Endodermal cell (in vitro differentiated cells): Measurements from ENCODE around the gene RYR3. TPM values are rescaled to one million over a fixed set of nuclear protein-coding genes. Genes with fewer than 3 reads are reported as not detected.

Source experiments
- DNase-seq: peaks from one replicate; pipeline ENCODE4 v3.0.0-alpha.2; 2017
- H3K27ac ChIP-seq: 2 replicates; pipeline ENCODE4 v1.5.1; 2013; ENCODE audit warnings: mild to moderate bottlenecking, low read depth, low read length, moderate library complexity
- H3K27me3 ChIP-seq: 2 replicates; pipeline ENCODE4 v1.6.1; 2013; ENCODE audit warnings: mild to moderate bottlenecking, low read length, moderate library complexity; ENCODE audit not compliant: insufficient read depth, control insufficient read depth, poor library complexity, severe bottlenecking
- H3K36me3 ChIP-seq: 2 replicates; pipeline ENCODE4 v1.7.0; 2013; ENCODE audit warnings: mild to moderate bottlenecking, low read length, moderate library complexity; ENCODE audit not compliant: control insufficient read depth, insufficient read depth
- H3K4me1 ChIP-seq: one replicate; pipeline ENCODE4 v1.7.0; 2013; ENCODE audit warnings: low read length; ENCODE audit not compliant: control insufficient read depth, insufficient read depth
- H3K4me3 ChIP-seq: 2 replicates; pipeline ENCODE4 v1.5.1; 2013; ENCODE audit warnings: mild to moderate bottlenecking, low read length, moderate library complexity
- H3K9ac ChIP-seq: 2 replicates; pipeline ENCODE4 v1.6.1; 2013; ENCODE audit warnings: mild to moderate bottlenecking, low read length, moderate library complexity; ENCODE audit not compliant: poor library complexity, severe bottlenecking; ENCODE audit errors: extremely low read depth
- H3K9me3 ChIP-seq: 2 replicates; pipeline ENCODE4 v1.6.1; 2013; ENCODE audit warnings: mild to moderate bottlenecking, low read length, moderate library complexity; ENCODE audit not compliant: control insufficient read depth
- H3K27ac Mint-ChIP-seq: 2 replicates; pipeline ENCODE4 v1.8.0; 2020; ENCODE audit warnings: mixed read lengths
- H3K27me3 Mint-ChIP-seq: 2 replicates; pipeline ENCODE4 v1.8.0; 2021; ENCODE audit warnings: mild to moderate bottlenecking, mixed read lengths; ENCODE audit not compliant: insufficient read depth
- H3K36me3 Mint-ChIP-seq: 2 replicates; pipeline ENCODE4 v1.8.0; 2020; ENCODE audit warnings: low read depth, mixed read lengths
- H3K4me1 Mint-ChIP-seq: 2 replicates; pipeline ENCODE4 v1.8.0; 2020; ENCODE audit warnings: mixed read lengths
- H3K4me3 Mint-ChIP-seq: 2 replicates; pipeline ENCODE4 v1.8.0; 2020; ENCODE audit warnings: mild to moderate bottlenecking, moderate library complexity, mixed read lengths
- H3K9me3 Mint-ChIP-seq: 2 replicates; pipeline ENCODE4 v1.8.0; 2020; ENCODE audit warnings: mild to moderate bottlenecking, mixed read lengths
- WGBS, 2 experiments: methylation state at CpG; one replicate each; pipeline versions ENCODE4 v1.1.5 to v1.1.7; 2013; ENCODE audit warnings: missing lambda C conversion rate in 2 of 2, mixed read lengths in 1 of 2; ENCODE audit not compliant: insufficient coverage in 1 of 2, insufficient read length in 1 of 2; 5-methylcytosine and 5-hydroxymethylcytosine counted together
- total RNA-seq, 2 donors: library from RNA; stranded (reverse); fragmentation: NEBNext Ultra II Directional in 1 of 2; extraction: Animal tissue kit (Norgen Biotek cat#: 25700) in 1 of 2; gene quantifications; 2 replicates in 1 of 2; 3 replicates in 1 of 2; pipeline ENCODE4 v1.2.1, GENCODE V29; 2021
- TF ChIP-seq, protein P1 (sequence below): fragments of 200-600 bp; sonication (generic); conservative IDR thresholded peaks from 2 replicates; pipeline ENCODE4 v1.5.0; 2021; ENCODE audit warnings: antibody characterized with exemption, mild to moderate bottlenecking

The RYR3 gene
- total RNA-seq, 2 donors from 2014 or later: 0.71 to 1.4 TPM

DNA sequence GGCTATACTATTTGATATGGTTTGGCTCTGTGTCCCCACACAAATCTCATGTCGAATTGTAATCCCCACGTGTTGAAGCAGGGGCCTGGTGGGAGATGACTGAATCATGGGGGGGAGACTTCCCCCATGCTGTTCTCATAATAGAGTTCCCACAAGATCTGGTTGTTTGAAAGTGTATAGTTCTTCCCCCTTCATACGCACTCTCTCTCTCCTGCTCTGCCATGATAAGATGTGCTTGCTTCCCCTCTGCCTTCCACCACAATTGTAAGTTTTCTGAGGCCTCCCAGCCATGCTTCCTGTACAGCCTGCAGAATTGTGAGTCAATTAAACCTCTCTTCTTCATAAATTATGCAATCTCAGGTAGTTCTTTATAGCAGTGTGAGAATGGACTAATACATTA, 367.4 kb downstream of the RYR3 start:
- peaks cover 4% of the 10 kb centered on the region for H3K4me1 ChIP-seq
- no peaks in the 10 kb centered on the region for H3K36me3 ChIP-seq
- Mint-ChIP-seq H3K9me3 (no peaks in the 10 kb centered on the region), H3K27ac (no peak overlapping the region), H3K36me3 (no peaks in the 10 kb centered on the region), H3K27me3 (no peaks in the 10 kb centered on the region), H3K4me1 (peaks cover 23% of the 10 kb centered on the region), H3K4me3 (no peak overlapping the region)
- no peak overlapping the region for H3K4me3 ChIP-seq
- no peak overlapping the region for H3K27ac ChIP-seq
- no peak overlapping the region for H3K9ac ChIP-seq
- no peaks in the 10 kb centered on the region for H3K9me3 ChIP-seq
- DNase-seq: no peak
- no peaks in the 10 kb centered on the region for H3K27me3 ChIP-seq
- WGBS, 2 experiments: 82 to 100% methylated on average over 1 to 3 of the region's 3 CpGs
- TF ChIP-seq, protein P1, sequence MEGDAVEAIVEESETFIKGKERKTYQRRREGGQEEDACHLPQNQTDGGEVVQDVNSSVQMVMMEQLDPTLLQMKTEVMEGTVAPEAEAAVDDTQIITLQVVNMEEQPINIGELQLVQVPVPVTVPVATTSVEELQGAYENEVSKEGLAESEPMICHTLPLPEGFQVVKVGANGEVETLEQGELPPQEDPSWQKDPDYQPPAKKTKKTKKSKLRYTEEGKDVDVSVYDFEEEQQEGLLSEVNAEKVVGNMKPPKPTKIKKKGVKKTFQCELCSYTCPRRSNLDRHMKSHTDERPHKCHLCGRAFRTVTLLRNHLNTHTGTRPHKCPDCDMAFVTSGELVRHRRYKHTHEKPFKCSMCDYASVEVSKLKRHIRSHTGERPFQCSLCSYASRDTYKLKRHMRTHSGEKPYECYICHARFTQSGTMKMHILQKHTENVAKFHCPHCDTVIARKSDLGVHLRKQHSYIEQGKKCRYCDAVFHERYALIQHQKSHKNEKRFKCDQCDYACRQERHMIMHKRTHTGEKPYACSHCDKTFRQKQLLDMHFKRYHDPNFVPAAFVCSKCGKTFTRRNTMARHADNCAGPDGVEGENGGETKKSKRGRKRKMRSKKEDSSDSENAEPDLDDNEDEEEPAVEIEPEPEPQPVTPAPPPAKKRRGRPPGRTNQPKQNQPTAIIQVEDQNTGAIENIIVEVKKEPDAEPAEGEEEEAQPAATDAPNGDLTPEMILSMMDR: no peak

DNA sequence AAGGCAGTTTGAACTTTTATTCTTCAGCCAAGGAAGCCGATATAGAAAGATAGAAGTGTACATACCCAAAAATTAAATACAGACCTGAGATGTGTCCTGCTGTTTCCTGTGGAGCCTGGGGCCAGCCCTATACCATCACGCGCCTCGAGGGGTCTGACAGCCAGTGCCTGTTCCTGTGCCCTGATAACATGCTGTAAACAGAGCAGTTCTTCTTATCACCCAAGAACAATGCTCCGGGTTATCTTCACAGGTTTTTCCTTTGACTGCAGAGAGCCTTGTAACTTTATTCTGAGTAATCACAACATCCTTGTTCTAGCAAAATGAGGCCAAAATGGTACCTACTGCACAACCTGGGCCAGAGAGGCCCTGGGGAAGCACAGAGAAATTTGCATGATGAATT, 367.8 kb downstream of the RYR3 start:
- DNase-seq: no peak
- H3K36me3 Mint-ChIP-seq: no peaks in the 10 kb centered on the region
- H3K9me3 Mint-ChIP-seq: no peaks in the 10 kb centered on the region
- peaks cover 4% of the 10 kb centered on the region for H3K4me1 ChIP-seq
- no peaks in the 10 kb centered on the region for H3K9me3 ChIP-seq
- no peak overlapping the region for H3K4me3 Mint-ChIP-seq
- H3K4me1 Mint-ChIP-seq: peaks cover 23% of the 10 kb centered on the region
- no peak overlapping the region for H3K27ac ChIP-seq
- H3K4me3 ChIP-seq: no peak overlapping the region
- no peaks in the 10 kb centered on the region for H3K27me3 ChIP-seq
- TF ChIP-seq, protein P1: peak; percentile 29
- no peaks in the 10 kb centered on the region for H3K27me3 Mint-ChIP-seq
- whole genome bisulfite sequencing, 2 experiments: 55 to 80% methylated on average over 3 to 5 of the region's 5 CpGs
- no peak overlapping the region for H3K9ac ChIP-seq
- H3K27ac Mint-ChIP-seq: no peak overlapping the region
- no peaks in the 10 kb centered on the region for H3K36me3 ChIP-seq

DNA sequence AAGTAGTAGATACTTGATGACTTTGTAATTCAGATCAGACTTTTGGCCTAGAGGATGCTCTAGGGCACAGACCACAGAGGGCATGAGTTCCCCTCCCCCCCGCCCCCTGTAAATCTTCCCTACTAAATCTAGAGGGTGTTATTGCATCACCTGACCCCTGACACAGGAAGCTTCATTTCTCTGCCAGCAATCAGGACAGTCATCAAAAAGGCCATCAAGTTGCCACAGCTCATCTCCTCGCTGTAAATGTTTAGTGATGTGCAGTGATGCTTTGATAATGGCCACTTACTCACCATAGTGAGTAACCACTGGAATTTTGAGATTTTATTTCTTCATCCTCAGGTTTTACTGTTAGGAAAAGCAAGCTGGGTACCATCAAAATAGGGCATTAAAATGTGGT, 368.3 kb downstream of the RYR3 start:
- H3K36me3 ChIP-seq: no peaks in the 10 kb centered on the region
- 75% methylated on average over 2 of the region's 2 CpGs; no CpG with 5 or more reads in 1 of the 2 experiments for WGBS, 2 experiments
- H3K27ac Mint-ChIP-seq: no peak overlapping the region
- no peaks in the 10 kb centered on the region for H3K9me3 ChIP-seq
- H3K9me3 Mint-ChIP-seq: no peaks in the 10 kb centered on the region
- no peak overlapping the region for H3K4me3 ChIP-seq
- TF ChIP-seq, protein P1: no peak
- H3K27me3 Mint-ChIP-seq: no peaks in the 10 kb centered on the region
- peaks cover 4% of the 10 kb centered on the region for H3K4me1 ChIP-seq
- H3K27ac ChIP-seq: no peak overlapping the region
- H3K27me3 ChIP-seq: no peaks in the 10 kb centered on the region
- no peak overlapping the region for H3K9ac ChIP-seq
- peaks cover 23% of the 10 kb centered on the region for H3K4me1 Mint-ChIP-seq
- no peak for DNase-seq
- no peaks in the 10 kb centered on the region for H3K36me3 Mint-ChIP-seq
- H3K4me3 Mint-ChIP-seq: no peak overlapping the region
